HEK293 (cell line): Measurements from ENCODE around the gene DNAJA1.
"Not testable (repeated sequence)": the region's sequence is repeated elsewhere in the genome, so short reads cannot be mapped to it uniquely, and the experiment has no call there.

Experiments used
- CTCF ChIA-PET: fragments of 350-600 bp; formaldehyde crosslinking; extraction: SDS; loops from one replicate; lab custom pipeline; 2021; ENCODE audit warnings: antibody characterized with exemption; lab: Yijun Ruan, JAX
- POLR2A ChIA-PET: fragments of 300-600 bp; formaldehyde crosslinking; extraction: SDS; loops from one replicate; lab custom pipeline; 2020; ENCODE audit warnings: antibody characterized with exemption, inconsistent platforms; lab: Yijun Ruan, JAX
- H3K27ac ChIP-seq: fragments of 200-500 bp; sonication (Bioruptor generic); 2 replicates; pipeline ENCODE4 v1.5.1; 2014; ENCODE audit warnings: low read depth, low read length, control low read depth, inconsistent platforms; ENCODE audit errors: extremely low read depth
- H3K36me3 ChIP-seq, 2 experiments: fragments of 200-500 bp in 1 of 2; sonication (Bioruptor generic) in 1 of 2; 1 replicate in 1 of 2; 2 replicates in 1 of 2; pipeline ENCODE4 v1.5.1; 2014 to 2017; ENCODE audit warnings: inconsistent platforms in 2 of 2, low read length in 2 of 2; ENCODE audit not compliant: control insufficient read depth in 2 of 2, insufficient read depth in 1 of 2
- H3K4me1 ChIP-seq: fragments of 200-500 bp; sonication (Bioruptor generic); 2 replicates; pipeline ENCODE4 v1.5.1; 2014; ENCODE audit warnings: mild to moderate bottlenecking, low read length, inconsistent platforms; ENCODE audit not compliant: control insufficient read depth, insufficient read depth
- H3K4me3 ChIP-seq: 2 replicates; pipeline ENCODE4 v1.5.1; 2011; ENCODE audit warnings: low read depth, mild to moderate bottlenecking, control low read depth, low read length, moderate library complexity
- H3K9me3 ChIP-seq: fragments of 200-500 bp; sonication (Bioruptor generic); 2 replicates; pipeline ENCODE4 v1.5.1; 2014; ENCODE audit warnings: low read depth, low read length, inconsistent platforms; ENCODE audit not compliant: control insufficient read depth, insufficient read depth
- GLI2 ChIP-seq: fragments of 450-650 bp; formaldehyde crosslinking; IDR thresholded peaks from 2 replicates; pipeline ENCODE4; 2017; ENCODE audit warnings: missing biosample characterization, missing genetic modification characterization, low read depth, borderline replicate concordance
- ZNF311 ChIP-seq: fragments of 450-650 bp; formaldehyde crosslinking; IDR thresholded peaks from 2 replicates; pipeline ENCODE4 v1.5.1; 2017; ENCODE audit warnings: missing biosample characterization, missing genetic modification characterization, borderline replicate concordance

DNAJA1 gene

DNA sequence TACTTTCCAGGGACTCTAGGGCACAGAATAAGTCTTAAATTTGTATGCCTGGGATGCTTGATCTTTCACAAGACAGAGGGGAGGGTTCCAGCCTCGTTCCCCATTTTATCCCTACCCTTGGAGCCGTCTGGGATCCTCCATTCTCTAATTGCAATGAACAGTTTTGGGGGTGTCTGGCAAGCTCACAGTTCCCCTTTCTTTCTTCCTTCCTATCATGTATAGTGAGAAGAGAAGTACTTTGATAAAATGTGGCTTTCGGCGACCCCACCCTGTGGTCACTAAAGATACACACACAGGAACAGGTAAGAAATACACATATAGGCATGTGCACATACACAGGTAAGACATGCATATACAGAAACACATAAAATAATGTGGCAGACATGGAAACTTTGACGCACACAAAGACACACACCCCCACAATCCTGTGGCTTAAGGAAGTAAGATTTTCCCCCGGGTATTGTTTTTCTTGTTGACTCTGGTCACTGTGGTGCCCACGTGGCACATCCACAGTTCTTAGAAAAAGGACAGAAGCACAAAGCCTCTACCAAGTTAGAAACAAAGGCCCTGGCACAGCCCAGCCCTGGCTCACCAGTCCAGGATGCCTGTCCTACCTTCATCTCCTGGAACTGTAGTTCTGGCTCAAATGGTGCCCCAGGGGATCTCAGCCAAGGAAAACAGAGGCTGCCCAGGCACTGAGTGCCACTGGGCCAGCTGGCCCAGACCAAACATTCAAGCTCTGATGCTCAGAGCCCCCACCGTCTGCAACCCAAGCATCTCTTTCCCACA is 57.7 kb downstream of the DNAJA1 start (continued):
- TF ChIP-seq GLI2 (no peak), ZNF311 (tag by site-specific recombination) (no peak)

DNA sequence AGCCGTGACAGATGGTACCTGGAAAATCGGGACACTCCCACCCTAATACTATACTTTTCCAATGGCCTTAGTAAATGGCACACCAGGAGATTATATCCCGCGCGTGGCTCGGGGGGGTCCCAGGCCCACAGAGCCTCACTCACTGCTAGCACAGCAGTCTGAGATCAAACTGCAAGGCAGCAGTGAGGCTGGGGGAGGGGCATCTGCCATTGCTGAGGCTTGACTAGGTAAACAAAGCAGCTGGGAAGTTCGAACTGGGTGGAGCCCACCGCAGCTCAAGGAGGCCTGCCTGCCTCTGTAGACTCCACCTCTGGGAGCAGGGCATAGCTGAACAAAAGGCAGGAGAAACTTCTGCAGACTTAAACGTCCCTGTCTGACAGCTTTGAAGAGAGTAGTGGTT is 60.6 kb downstream of the DNAJA1 start:
- H3K27ac ChIP-seq, H3K36me3 ChIP-seq, H3K4me3 ChIP-seq, H3K4me1 ChIP-seq, H3K9me3 ChIP-seq: not testable (repeated sequence)
- ChIA-PET CTCF (interaction anchor here (1.1 to 1.2 kb wide), 2 partner anchors 12 to 129 kb away, joined by 3 to 5 read pairs; no protein-coding TSS in a partner anchor), POLR2A (interaction anchor here (0.7 kb wide), 1 partner anchor 36 kb away, joined by 5 read pairs; no protein-coding TSS in a partner anchor)
